Muscle layer of colon (tissue), 2 donors: ENCODE results near the gene ZNF641.
"Not testable (repeated sequence)": the region's sequence is repeated elsewhere in the genome, so short reads cannot be mapped to it uniquely, and the experiment has no call there.

Experiments used
- H3K27ac ChIP-seq: one replicate; pipeline ENCODE4 v1.7.0; 2013; ENCODE audit warnings: low read depth, mild to moderate bottlenecking, low read length, moderate library complexity
- H3K27me3 ChIP-seq, 2 donors: one replicate each; pipeline ENCODE4 v1.7.0; 2013; ENCODE audit warnings: low read length in 2 of 2, mild to moderate bottlenecking in 2 of 2; ENCODE audit not compliant: insufficient read depth in 2 of 2, control insufficient read depth in 1 of 2
- H3K36me3 ChIP-seq: one replicate; pipeline ENCODE4 v1.7.0; 2013; ENCODE audit warnings: mild to moderate bottlenecking, low read length; ENCODE audit not compliant: insufficient read depth
- H3K4me1 ChIP-seq: one replicate; pipeline ENCODE4 v1.7.0; 2013; ENCODE audit warnings: mild to moderate bottlenecking, low read length; ENCODE audit not compliant: insufficient read depth
- H3K4me3 ChIP-seq, 2 donors: one replicate each; pipeline ENCODE4 v1.7.0; 2013; ENCODE audit warnings: low read length in 2 of 2, low read depth in 1 of 2, mild to moderate bottlenecking in 1 of 2, moderate library complexity in 1 of 2
- H3K9ac ChIP-seq: one replicate; pipeline ENCODE4 v1.7.0; 2013; ENCODE audit warnings: low read length
- H3K9me3 ChIP-seq: one replicate; pipeline ENCODE4 v1.7.0; 2013; ENCODE audit warnings: mild to moderate bottlenecking, low read length
- donor health status: abdominal sarcoma.
- donor health status: Adenocarcinoma of cecum.

Gene ZNF641

GRCh38 chr12:48333680-48334079 is 17.0 kb downstream of the ZNF641 start:
- H3K9me3 ChIP-seq, H3K4me1 ChIP-seq, H3K9ac ChIP-seq, H3K4me3 ChIP-seq, H3K27ac ChIP-seq, H3K36me3 ChIP-seq, H3K27me3 ChIP-seq: not testable (repeated sequence)

GRCh38 chr12:48331399-48331798 is 19.3 kb downstream of the ZNF641 start:
- no peaks in the 10 kb centered on the region for H3K9me3 ChIP-seq
- H3K4me1 ChIP-seq, result no peaks in the 10 kb centered on the region
- no peaks in the 10 kb centered on the region for H3K36me3 ChIP-seq
- H3K27me3 ChIP-seq, result no peaks in the 10 kb centered on the region
- no peak overlapping the region for H3K27ac ChIP-seq
- no peak overlapping the region for H3K9ac ChIP-seq
- H3K4me3 ChIP-seq, result no peak overlapping the region

DNA sequence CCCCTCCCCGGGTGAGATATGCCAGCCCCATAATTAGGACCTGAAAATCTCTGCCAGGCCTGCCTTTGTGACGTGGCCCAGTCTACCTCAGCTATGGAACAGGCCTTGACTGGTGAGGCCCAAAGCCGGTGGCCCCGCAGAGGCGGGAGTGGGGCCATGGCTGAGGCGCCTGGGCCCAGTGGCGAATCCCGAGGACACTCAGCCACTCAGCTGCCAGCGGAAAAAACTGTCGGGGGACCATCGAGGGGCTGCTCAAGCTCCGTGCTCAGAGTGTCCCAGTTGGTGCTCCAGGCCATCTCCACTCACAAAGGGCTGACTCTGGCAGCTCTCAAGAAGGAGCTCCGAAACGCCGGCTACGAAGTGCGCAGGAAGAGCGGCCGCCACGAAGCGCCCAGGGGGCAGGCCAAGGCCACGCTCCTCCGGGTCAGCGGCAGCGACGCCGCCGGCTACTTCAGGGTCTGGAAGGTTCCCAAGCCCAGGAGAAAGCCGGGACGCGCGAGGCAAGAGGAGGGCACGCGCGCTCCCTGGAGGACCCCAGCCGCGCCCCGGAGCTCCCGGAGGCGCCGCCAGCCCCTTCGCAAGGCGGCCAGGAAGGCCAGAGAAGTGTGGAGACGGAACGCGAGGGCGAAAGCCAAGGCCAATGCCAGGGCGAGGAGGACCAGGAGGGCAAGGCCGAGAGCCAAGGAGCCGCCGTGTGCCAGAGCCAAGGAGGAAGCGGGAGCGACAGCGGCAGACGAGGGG is 21.4 kb downstream of the ZNF641 start:
- no peak overlapping the region for H3K4me3 ChIP-seq
- no peaks in the 10 kb centered on the region for H3K9me3 ChIP-seq
- no peak overlapping the region for H3K27ac ChIP-seq
- no peak overlapping the region for H3K9ac ChIP-seq
- H3K4me1 ChIP-seq, result no peaks in the 10 kb centered on the region
- no peaks in the 10 kb centered on the region for H3K27me3 ChIP-seq
- no peaks in the 10 kb centered on the region for H3K36me3 ChIP-seq

- Histone ChIP-seq H3K4me1 (no peaks in the 10 kb centered on the region), H3K36me3 (no peaks in the 10 kb centered on the region)
These were observed 34.2 kb downstream of the ZNF641 start for GRCh38 chr12:48316491-48316890.

DNA sequence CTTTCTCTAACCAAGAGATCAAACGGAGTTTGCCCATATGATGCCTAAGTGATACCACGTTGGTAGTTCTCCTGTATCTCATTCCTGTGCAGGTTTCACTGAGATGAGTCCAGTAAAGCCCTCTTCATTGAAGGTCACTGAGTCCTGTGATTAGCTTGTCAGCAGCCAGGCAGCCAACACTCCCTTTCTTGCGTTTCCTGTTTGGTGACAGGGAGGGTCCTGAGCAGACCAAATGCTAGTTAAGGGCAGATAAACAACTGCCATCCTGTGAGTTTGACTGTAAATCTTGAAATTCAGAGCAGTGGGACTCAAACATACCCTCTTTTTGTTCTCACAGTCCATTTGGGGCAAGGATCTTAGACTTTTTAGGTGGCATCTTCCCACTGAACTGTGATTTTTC is 39.4 kb downstream of the ZNF641 start:
- no peak overlapping the region for H3K9ac ChIP-seq
- no peaks in the 10 kb centered on the region for H3K36me3 ChIP-seq
- no peak overlapping the region for H3K27ac ChIP-seq
- H3K9me3 ChIP-seq, result no peaks in the 10 kb centered on the region
- no peaks in the 10 kb centered on the region for H3K4me1 ChIP-seq
- no peak overlapping the region for H3K4me3 ChIP-seq
- H3K27me3 ChIP-seq, result no peaks in the 10 kb centered on the region

More at GRCh38 chr12:48316491-48316890, 34.2 kb downstream of the ZNF641 start:
- Histone ChIP-seq H3K9ac (no peak overlapping the region), H3K9me3 (no peaks in the 10 kb centered on the region), H3K4me3 (no peak overlapping the region), H3K27me3 (no peaks in the 10 kb centered on the region), H3K27ac (no peak overlapping the region)

DNA sequence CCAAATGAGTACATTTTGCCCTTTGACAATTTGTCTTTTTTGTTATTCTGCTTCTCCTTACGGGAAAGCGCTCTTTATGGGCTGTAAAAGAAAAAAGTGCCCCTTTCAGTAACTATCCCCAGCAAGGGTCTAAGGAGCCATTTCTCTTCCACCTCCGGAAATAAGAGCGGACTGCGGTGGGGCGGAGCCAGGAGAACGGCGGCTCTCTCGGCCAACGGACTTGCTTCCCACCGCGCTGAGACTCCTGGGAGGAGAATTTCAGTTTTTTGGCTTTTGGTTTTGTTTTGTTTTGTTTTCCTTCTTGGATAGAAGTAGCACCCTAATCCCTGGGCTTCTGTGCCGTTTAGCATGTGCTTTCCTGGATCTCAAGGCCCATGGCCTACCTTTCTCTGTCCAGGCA is 43.5 kb downstream of the ZNF641 start:
- Histone ChIP-seq H3K9me3 (no peaks in the 10 kb centered on the region), H3K27me3 (no peaks in the 10 kb centered on the region)

GRCh38 chr12:48305190-48305589 is 45.5 kb downstream of the ZNF641 start:
- Histone ChIP-seq H3K36me3 (no peaks in the 10 kb centered on the region), H3K27ac (no peak overlapping the region), H3K9ac (no peak overlapping the region), H3K9me3 (no peaks in the 10 kb centered on the region), H3K4me1 (no peaks in the 10 kb centered on the region), H3K4me3 (no peak overlapping the region), H3K27me3 (no peaks in the 10 kb centered on the region)

More for the DNA sequence above, 43.5 kb downstream of the ZNF641 start:
- H3K36me3 ChIP-seq, result no peaks in the 10 kb centered on the region
- H3K4me1 ChIP-seq, result no peaks in the 10 kb centered on the region
- no peak overlapping the region for H3K27ac ChIP-seq
- no peak overlapping the region for H3K4me3 ChIP-seq
- H3K9ac ChIP-seq, result no peak overlapping the region

GRCh38 chr12:48302161-48302911 is 48.4 kb downstream of the ZNF641 start:
- Histone ChIP-seq H3K9ac (no peak overlapping the region), H3K4me3 (no peak overlapping the region), H3K36me3 (no peaks in the 10 kb centered on the region), H3K27me3 (no peaks in the 10 kb centered on the region), H3K4me1 (no peaks in the 10 kb centered on the region), H3K9me3 (no peaks in the 10 kb centered on the region), H3K27ac (no peak overlapping the region)

DNA sequence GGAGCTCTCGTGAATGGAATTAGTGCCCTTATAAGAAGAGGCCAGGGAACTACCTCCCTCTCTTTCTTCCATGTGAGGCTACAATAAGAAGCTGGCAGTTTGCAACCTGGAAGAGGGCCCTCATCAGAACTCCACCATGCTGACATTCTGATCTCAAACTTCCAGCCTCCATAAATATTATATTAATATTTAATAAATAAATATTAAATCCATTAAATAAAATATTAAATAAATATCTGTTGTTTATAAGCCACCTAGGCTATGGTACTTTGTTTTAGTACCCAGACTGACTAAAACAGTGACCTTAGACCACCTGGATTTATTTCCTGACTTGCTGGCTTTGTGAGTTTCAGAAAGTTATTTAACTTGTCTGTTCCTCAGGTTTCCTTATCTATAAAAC is 49.9 kb downstream of the ZNF641 start:
- H3K36me3 ChIP-seq, result no peaks in the 10 kb centered on the region
- H3K9me3 ChIP-seq, result no peaks in the 10 kb centered on the region
- no peaks in the 10 kb centered on the region for H3K27me3 ChIP-seq
- H3K4me1 ChIP-seq, result peaks cover 5% of the 10 kb centered on the region
- no peak overlapping the region for H3K27ac ChIP-seq
- no peak overlapping the region for H3K9ac ChIP-seq
- no peak overlapping the region for H3K4me3 ChIP-seq

GRCh38 chr12:48296586-48297282 is 54.0 kb downstream of the ZNF641 start:
- Histone ChIP-seq H3K27me3 (no peaks in the 10 kb centered on the region), H3K9me3 (no peaks in the 10 kb centered on the region), H3K9ac (peak overlapping the region; percentile 41), H3K4me1 (peaks cover 5% of the 10 kb centered on the region), H3K27ac (peak overlapping the region; percentile 50), H3K36me3 (no peaks in the 10 kb centered on the region), H3K4me3 (peak overlapping the region; percentile 60 to 73)

DNA sequence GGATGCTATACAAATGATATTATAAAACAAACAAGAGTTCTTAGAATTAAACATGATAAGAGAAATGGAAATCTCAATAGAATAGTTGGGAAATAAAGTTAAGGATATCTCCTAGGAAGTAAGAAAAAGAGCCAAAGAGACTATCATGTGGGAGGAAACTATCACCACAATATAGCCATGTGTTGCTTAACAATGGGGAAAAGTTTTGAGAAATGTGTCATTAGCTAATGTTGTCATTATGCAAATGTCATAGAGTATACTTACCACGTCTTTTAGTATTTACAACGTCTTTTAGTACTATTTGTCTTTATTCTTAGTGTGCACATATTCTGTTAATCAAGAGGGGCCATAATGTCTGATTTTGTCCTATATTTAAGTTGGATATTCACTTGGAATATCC is 58.7 kb downstream of the ZNF641 start:
- Histone ChIP-seq H3K27ac (no peak overlapping the region), H3K9ac (no peak overlapping the region), H3K4me3 (no peak overlapping the region), H3K27me3 (no peaks in the 10 kb centered on the region), H3K36me3 (no peaks in the 10 kb centered on the region), H3K9me3 (no peaks in the 10 kb centered on the region), H3K4me1 (peaks cover 5% of the 10 kb centered on the region)
